Peyer's patch (tissue), 4 donors: ENCODE data around the gene SYK. TPM values are rescaled to one million over a fixed set of nuclear protein-coding genes. Genes with fewer than 3 reads are reported as not detected.

Experiments used
- DNase-seq, 3 donors: peaks; one replicate each; pipeline ENCODE4 v3.0.0-alpha.2; 2017 to 2019
- H3K27ac ChIP-seq, 4 donors: fragments of 200-600 bp; sonication (generic); one replicate each; pipeline ENCODE4 v1.5.1; 2016 to 2019
- H3K27me3 ChIP-seq, 2 donors: fragments of 200-600 bp; sonication (generic); one replicate each; pipeline ENCODE4 v1.5.1; 2019
- H3K36me3 ChIP-seq, 3 donors: fragments of 200-600 bp; sonication (generic); one replicate each; pipeline ENCODE4 v1.5.1; 2016 to 2019
- H3K4me1 ChIP-seq, 4 donors: fragments of 200-600 bp; sonication (generic); one replicate each; pipeline ENCODE4 v1.5.1; 2016 to 2019
- H3K4me3 ChIP-seq, 4 donors: fragments of 200-600 bp; sonication (generic); 1 replicate in 3 of 4; 2 replicates in 1 of 4; pipeline ENCODE4 v1.5.1; 2016 to 2019; ENCODE audit warnings: mild to moderate bottlenecking in 1 of 4
- H3K9me3 ChIP-seq, 4 donors: fragments of 200-600 bp; sonication (generic); one replicate each; pipeline ENCODE4 v1.5.1; 2016 to 2019; ENCODE audit warnings: mild to moderate bottlenecking in 1 of 4
- CTCF ChIP-seq, 6 experiments: fragments of 450-650 bp in 4 of 6; fragments of 200-600 bp in 2 of 6; sonication (generic) in 1 of 6; IDR thresholded peaks; one replicate each; pipeline ENCODE4 v1.5.1; 2017 to 2019; ENCODE audit warnings: antibody characterized with exemption in 6 of 6, mild to moderate bottlenecking in 3 of 6, moderate library complexity in 1 of 6
- POLR2A ChIP-seq, 2 donors: fragments of 450-650 bp; IDR thresholded peaks; one replicate each; pipeline ENCODE4 v1.5.1; 2017; ENCODE audit warnings: antibody characterized with exemption in 2 of 2, mild to moderate bottlenecking in 2 of 2, moderate library complexity in 2 of 2
- total RNA-seq, 4 donors: library from RNA; depleted of rRNA; stranded (reverse); fragments of >200 nt; gene quantifications; one replicate each; pipeline ENCODE4 v1.1.0, GENCODE V29; 2016

SYK gene
- total RNA-seq, 4 donors from 2014 or later: 48.7 to 81.7 (median 60.0) TPM

GRCh38 chr9:90871327-90871935, 69.8 kb downstream of the SYK start:
- Histone ChIP-seq H3K27ac (no peak overlapping the region), H3K36me3 (peaks cover 0 to 24% (median 0%) of the 10 kb centered on the region in 3 donors), H3K4me1 (no peaks in the 10 kb centered on the region), H3K9me3 (no peaks in the 10 kb centered on the region), H3K4me3 (no peak overlapping the region), H3K27me3 (no peaks in the 10 kb centered on the region)
- DNase-seq: no peak
- TF ChIP-seq POLR2A (IDR thresholded peaks at IDR 0.05): no peak
- TF ChIP-seq CTCF (IDR thresholded peaks at IDR 0.05): no peak

- Histone ChIP-seq H3K4me1 (no peaks in the 10 kb centered on the region), H3K36me3 (peaks cover 0 to 29% (median 0%) of the 10 kb centered on the region in 3 donors), H3K27me3 (no peaks in the 10 kb centered on the region), H3K4me3 (no peak overlapping the region), H3K9me3 (no peaks in the 10 kb centered on the region), H3K27ac (no peak overlapping the region)
- TF ChIP-seq POLR2A (IDR thresholded peaks at IDR 0.05) (no peak), CTCF (IDR thresholded peaks at IDR 0.05) (no peak)
- no peak for DNase-seq
Observed at GRCh38 chr9:90872835-90873294, 71.2 kb downstream of the SYK start.

GRCh38 chr9:90873422-90873821, 71.8 kb downstream of the SYK start:
- H3K9me3 ChIP-seq: no peaks in the 10 kb centered on the region
- no peak overlapping the region for H3K4me3 ChIP-seq
- H3K27me3 ChIP-seq: no peaks in the 10 kb centered on the region
- H3K27ac ChIP-seq: no peak overlapping the region
- no peaks in the 10 kb centered on the region for H3K4me1 ChIP-seq
- no peak for TF ChIP-seq POLR2A (IDR thresholded peaks at IDR 0.05)
- TF ChIP-seq CTCF (IDR thresholded peaks at IDR 0.05): no peak
- H3K36me3 ChIP-seq: peaks cover 0 to 30% (median 0%) of the 10 kb centered on the region in 3 donors
- no peak for DNase-seq

GRCh38 chr9:90874194-90874593, 72.6 kb downstream of the SYK start:
- Histone ChIP-seq H3K9me3 (no peaks in the 10 kb centered on the region), H3K4me1 (no peaks in the 10 kb centered on the region), H3K36me3 (peaks cover 0 to 30% (median 0%) of the 10 kb centered on the region in 3 donors), H3K4me3 (no peak overlapping the region), H3K27me3 (no peaks in the 10 kb centered on the region), H3K27ac (no peak overlapping the region)
- DNase-seq: no peak
- no peak for TF ChIP-seq CTCF (IDR thresholded peaks at IDR 0.05)
- no peak for TF ChIP-seq POLR2A (IDR thresholded peaks at IDR 0.05)

GRCh38 chr9:90878562-90878961, 76.9 kb downstream of the SYK start:
- TF ChIP-seq CTCF (IDR thresholded peaks at IDR 0.05): no peak
- no peak for TF ChIP-seq POLR2A (IDR thresholded peaks at IDR 0.05)
- Histone ChIP-seq H3K36me3 (peaks cover 0 to 62% (median 0%) of the 10 kb centered on the region in 3 donors), H3K4me3 (no peak overlapping the region), H3K9me3 (no peaks in the 10 kb centered on the region), H3K4me1 (peaks cover 0 to 4% (median 0%) of the 10 kb centered on the region in 4 donors), H3K27ac (no peak overlapping the region), H3K27me3 (no peaks in the 10 kb centered on the region)
- no peak for DNase-seq
